ENCODE results near the gene ABCC1.
"Not testable (repeated sequence)": the region's sequence is repeated elsewhere in the genome, so short reads cannot be mapped to it uniquely, and the experiment has no call there.

DNA sequence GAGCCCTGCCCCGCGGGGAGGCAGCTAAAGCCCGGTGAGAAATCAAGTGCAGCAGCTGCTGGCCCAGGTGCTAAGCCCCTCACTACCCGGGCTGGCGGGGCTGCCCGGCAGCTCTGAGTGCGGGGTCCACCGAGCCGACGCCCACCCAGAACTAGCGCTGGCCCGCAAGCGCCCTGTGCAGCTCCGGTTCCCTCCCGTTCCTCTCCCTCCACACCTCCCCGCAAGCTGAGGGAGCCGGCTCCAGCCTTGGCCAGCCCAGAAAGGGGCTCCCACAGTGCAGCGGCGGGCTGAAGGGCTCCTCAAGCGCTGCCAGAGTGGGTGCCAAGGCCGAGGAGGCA is 155.4 kb downstream of the ABCC1 start:
- not testable (repeated sequence) for TF ChIP-seq YY1 (IDR thresholded peaks at IDR 0.05; ENCODE audit: insufficient read depth, insufficient read length); SUZ12 (IDR thresholded peaks at IDR 0.05; ENCODE audit: extremely low read depth, insufficient read depth, insufficient read length)

All from NT2/D1 (cell line).